T-helper 22 cell (primary cell): Measurements from ENCODE around the gene GON4L.
"Not testable (repeated sequence)": the region's sequence is repeated elsewhere in the genome, so short reads cannot be mapped to it uniquely, and the experiment has no call there.

Experiments
- DNase-seq: peaks from one replicate; pipeline ENCODE4 v3.0.0-alpha.2; 2020; ENCODE audit warnings: low read depth

The GON4L gene

DNA sequence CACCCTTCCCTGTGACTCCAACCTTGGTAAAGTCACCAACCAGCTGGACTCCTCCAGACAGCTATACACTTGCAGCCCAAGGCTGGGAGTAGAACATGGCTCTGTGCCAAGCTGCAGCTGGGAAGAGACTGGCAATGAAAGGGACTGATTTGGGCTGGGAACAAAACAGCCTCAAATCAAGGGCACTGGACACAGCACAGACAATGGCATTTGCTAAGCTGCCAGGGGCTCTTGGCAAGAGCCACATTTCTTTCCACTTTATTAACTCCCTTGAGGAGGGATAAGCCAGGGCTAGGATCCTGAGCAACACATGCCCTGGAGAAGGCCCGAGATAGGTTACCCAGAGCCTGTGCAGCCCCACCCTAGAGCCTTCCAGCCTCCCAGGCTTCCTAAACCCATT is 14.4 kb upstream of the GON4L start:
- DNase-seq, result no peak

DNA sequence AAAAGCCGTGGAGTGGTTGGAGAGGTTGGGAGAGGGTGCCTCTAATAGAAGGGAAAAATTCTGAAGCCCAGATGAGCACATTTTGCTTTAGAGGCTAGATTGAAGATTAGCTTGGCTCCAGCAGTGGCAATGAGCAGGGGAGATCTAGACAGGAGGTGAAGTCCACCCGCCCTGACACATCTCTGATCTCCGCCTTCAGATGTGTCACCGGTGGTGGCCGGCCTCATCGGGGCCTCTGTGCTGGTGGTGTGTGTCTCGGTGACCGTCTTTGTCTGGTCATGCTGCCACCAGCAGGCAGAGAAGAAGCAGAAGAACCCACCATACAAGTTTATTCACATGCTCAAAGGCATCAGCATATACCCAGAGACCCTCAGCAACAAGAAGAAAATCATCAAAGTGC is 10.8 kb upstream of the GON4L start:
- no peak for DNase-seq

DNA sequence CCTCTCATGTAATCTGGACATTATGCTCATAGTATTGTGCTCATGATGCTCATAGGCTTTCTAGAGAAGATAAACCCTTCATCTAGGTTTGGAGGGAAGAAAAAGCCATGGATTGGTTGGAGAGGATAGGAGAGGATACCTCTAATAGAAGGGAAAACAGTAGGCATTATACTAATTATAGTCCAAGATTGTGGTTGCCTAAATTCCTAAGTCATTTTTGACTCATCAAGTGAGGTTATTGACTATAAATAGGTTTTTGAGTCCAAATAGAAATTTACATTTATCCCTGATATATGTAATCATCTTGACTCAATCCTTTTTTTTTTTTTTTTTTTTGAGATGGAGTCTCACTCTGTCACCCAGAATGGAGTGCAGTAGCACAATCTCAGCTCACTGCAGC is 7.4 kb upstream of the GON4L start:
- no peak for DNase-seq

DNA sequence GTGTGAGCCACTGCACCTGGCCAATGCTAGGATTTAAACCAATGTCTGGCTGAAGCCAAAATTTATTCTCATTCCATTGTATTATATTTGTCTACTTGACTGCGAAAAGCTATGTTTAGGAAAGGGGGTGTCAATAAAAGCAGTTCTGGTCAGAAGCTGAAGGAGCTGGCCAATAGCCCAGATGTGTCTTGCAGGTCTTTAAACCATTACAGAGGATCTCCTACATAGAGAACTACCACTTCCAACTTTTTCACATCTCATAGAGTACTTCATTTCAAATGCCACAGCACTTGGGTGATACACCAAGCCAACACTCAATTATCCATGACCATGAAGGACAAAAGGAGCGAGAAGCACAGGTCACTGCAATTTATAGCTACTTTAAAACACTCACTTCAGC is 4.9 kb upstream of the GON4L start:
- no peak for DNase-seq

DNA sequence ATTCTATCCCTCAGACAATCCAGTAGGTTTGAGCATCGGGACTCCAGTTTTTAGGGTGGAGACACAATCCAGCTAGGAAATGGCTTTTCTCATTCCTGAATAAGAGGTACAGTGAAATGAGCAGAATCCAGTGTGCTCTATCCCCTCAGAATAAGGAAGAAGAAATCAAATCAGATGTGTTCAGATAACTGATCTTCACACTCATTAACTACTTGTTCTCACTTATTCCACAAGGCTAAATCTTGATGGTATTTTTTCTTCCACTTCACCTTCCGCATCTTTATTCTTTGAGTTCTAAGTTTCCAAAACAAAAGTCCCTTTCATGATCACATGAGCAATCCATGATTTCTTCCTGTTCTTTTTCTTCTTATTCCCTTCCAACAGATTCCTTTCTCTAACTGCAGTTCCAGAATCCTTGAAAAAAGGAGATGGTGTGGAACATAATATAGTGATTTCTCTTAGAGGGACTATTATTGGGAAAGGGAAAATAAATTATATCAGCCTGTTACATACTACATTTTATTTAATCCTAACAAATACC is 4.0 kb upstream of the GON4L start:
- no peak for DNase-seq

DNA sequence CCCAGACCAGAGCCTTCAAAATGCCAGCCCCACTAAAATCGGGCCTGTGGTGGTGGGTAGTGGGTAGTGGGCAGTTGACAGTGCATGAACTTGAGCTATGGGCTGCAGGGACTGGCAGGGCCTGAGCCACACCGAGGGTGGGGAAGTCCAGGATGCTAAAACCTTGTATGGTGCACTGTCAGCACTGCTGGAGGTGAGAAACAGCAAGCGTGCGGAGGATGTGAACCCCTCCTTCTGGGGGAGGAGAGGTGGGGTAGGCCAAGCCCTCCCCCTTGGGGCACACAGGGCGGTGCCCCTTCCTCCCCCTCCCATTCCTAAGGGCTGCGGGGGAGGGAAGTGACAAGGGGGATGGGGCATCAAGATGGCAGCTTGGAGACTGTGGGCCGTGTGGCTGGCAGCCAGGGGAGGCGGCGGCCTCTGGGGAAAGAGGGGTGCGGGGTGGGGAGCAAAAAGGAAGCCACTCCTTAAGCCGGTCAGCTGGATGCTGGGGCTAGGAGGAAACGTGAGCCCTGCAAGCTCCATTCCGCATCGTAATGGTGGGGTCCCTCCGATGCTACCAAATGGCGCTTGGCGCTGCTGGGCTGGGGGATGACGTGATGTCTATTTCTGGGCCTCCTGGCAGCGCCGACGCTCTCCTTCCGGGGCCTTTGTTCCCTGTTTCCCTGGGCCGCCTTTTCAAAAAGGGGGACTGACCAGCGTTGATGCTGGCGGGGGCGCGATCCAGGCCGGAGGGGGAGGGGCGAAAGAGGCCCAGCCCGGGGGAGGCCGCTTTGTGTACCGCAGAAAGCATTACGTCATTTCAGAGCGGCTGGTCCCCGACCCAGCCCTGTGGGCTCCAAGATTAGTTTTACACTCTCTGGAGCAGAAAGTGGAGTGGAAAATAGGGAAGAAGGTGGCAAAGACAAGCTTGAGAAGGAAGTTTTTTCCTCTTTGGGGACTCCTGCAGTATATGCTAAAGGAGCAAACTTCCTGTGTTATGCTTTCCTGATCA is 3.2 kb upstream of the GON4L start:
- peak; percentile 52 for DNase-seq

DNA sequence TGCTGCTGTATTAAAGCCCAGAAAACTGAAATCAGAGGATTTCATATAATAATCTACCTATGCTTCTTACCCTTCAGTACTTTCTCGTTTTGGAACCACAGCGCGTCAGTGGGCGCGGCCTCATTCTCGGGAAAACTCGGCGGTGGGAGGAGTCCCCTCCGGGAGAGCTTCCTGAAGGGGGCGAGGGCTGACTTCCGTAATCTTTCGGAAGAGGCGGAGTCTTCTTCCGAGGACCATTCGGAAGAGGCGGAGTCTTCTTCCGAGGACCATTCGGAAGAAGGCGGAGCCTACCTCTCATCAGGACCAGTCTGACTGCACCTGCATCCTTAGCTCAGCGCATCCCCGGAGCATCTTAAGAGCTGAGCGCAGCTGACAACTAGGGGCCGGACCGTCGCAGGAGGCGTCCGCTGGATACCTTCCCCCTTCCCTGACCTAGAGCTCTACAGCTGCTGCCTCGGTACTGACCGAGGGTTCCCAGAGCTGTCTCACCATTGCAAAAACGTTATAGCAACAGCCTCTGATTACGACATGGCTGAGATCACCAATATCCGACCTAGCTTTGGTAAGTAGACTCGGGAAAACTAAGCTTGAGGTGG is 2.3 kb upstream of the GON4L start, which contains the start of gene SYT11:
SYT11 (plus strand) TSS at position 334 of the 596 bp plus-strand sequence; CDS start at position 529, 195 bp downstream.
- DNase-seq, result peak; percentile 86

DNA sequence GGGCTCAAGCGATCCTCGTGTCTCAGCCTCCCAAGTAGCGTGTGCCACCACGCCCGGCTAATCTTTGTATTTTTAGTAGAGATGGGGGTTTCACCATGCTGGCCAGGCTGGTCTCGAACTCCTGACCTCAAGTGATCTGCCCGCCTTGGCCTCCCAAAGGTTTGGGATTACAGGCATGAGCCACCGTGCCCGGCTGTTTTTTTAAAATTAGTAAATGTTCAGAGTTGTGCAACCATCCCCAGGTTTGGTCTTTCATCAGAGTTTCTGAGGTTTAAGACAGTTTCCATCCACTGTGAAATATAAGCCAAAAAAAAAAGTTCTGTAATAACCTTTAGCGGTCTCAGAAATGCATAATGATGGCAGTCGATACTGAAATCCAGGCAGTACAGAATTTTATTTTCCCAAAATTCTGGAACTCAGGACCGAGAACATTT is 1.8 kb upstream of the GON4L start:
- no peak for DNase-seq

DNA sequence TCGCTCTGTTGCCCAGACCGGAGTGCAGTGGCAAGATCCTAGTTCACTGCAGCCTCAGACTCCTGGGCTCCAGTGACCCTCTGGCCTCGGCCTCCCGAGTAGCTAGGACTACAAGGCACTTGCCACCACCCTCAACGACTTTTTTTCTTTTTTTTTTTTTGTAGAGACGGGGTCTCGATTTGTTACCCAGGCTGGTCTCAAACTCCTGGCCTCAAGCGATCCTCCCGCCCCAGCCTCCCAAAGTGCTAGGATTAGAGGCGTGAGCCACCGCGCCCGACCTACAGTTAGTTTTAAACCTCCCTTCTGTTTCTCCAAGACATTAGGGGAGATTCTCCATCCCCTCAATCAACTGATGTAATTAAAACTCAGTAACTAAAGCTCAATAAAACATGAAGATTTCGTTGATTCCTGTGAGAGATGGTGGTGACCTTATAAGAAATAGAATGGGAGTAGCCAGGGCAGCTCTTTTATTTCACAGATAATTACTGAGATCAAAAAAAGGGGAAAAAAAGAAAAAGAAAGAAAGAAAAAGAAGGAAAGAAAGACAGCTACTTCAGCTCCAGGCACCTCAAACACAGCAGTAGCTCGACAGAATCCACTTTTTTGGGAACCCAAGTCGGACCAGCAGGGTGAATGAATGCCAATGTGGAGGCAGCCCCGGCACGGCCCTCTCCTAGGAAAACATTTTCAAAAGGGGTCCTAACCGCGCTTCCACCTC is 598 bp downstream of the GON4L start:
- no peak for DNase-seq

DNA sequence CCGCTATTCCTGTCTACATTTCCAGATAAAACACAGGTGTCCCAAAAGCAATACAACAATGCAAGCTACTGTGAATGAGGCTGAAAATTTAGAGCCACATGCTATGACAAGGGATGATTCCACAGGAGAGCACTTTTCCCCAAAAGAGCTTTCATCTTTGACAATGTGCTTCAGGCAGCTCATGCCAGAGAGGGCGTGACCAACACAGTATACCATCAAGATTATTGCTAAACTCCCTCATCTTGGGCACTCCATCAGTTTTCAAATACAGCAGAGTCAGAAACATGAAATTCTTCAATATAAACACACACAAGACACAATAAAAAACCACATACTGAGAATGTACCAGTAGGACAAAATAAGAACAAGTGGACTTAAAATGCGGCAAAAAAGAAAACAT is 6.7 kb downstream of the GON4L start:
- no peak for DNase-seq

DNA sequence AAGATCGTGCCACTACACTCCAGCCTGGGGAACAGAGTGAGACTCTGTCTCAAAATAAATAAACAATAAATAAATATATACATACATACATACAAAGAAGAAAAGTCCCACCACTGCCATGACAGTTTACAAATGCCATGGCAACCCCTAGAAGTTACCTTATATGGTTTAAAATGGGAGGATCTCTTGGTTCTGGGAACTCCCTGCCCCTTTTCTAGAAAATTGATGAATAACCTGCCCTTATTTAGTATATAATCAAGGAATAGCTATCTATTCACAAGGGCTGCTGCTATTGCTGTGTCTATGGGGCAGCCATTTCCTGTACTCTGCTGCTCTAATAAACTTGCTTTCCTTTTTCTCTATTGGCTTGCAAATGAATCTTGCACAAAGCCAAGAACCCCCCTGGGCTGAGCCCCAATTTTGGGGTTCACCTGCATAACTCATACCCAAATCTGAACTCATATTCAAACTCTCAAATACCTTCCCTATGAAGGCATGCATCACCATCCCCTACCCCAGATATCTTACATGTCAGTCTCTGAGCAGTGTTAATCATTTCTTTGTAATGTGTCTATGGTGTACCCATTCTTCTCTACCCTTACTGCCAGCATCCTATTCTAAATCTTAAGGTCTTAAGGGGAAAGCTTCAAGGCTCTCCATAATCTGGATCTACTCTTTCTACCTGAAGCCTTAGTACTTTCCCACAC is 9.0 kb downstream of the GON4L start:
- DNase-seq, result no peak

DNA sequence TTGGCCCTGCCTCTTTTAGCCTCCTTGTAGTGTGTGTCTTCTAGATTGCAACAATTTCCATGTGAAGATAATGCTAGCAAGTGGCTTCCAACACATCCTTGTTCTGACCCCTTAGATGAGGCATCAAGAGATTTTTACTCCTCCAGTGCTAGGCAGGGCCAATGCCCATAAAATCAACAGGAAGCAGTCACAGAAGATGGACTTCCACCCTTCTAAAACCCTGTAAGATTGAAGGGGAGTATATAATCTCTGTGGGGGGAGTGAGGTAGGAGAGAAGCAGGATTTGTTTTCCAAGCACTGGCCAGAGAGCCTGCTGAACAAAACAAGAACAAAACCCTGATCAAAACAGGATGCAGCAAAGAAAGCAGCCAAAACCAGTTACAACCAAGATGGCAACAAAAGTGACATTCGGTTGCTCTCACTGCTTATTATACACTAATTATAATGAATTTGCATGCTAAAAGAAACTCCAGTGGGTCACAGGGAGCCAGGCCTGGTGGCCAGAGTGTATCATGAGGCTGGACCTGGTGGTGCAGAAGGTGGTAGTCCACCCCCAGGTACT is 12.1 kb downstream of the GON4L start:
- DNase-seq, result no peak

DNA sequence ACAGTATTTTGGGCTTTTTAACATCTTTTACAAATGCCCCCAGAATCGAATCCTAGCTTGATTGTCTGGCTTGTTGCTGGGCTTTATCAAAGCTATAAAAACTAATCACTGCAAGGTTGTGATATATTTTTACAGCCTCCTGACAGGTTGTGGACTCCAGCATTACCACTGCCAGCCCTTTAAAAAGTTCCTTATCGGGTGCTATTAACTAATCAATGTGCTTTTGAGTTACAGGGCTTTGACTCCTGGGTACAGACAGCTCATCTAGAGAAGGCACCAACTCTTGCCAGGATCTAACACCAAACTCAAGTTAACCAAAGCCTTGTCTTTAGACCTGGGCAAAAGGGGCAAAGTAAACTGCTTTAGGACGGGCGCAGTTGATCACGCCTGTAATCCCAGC is 16.6 kb downstream of the GON4L start:
- no peak for DNase-seq

DNA sequence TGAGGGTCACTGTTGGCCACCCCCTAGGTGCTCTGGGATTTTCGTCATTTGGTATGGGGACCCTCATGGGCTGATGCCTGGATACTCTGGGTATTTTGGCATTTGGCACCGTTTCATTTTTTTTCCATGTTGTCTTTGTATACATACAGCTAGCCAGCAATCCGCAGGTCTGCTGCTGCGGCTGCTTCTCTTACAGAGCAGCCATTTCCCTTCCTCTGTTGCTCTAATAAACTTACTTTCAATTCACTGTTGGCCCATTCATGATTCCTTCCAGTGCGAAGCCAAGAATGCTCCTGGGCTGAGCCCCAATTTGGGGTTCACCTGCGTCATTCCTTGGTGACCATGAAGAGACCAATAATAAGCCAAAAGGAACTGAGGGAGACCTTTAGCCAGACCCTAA is 21.5 kb downstream of the GON4L start:
- no peak for DNase-seq

DNA sequence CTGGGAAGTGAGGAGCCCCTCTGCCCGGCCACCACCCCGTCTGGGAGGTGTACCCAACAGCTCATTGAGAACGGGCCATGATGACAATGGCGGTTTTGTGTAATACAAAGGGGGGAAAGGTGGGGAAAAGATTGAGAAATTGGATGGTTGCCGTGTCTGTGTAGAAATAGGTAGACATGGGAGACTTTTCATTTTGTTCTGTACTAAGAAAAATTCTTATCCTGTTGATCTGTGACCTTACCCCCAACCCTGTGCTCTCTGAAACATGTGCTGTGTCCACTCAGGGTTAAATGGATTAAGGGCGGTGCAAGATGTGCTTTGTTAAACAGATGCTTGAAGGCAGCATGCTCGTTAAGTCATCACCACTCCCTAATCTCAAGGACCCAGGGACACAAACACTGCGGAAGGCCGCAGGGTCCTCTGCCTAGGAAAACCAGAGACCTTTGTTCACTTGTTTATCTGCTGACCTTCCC is 22.1 kb downstream of the GON4L start:
- not testable (repeated sequence) for DNase-seq

DNA sequence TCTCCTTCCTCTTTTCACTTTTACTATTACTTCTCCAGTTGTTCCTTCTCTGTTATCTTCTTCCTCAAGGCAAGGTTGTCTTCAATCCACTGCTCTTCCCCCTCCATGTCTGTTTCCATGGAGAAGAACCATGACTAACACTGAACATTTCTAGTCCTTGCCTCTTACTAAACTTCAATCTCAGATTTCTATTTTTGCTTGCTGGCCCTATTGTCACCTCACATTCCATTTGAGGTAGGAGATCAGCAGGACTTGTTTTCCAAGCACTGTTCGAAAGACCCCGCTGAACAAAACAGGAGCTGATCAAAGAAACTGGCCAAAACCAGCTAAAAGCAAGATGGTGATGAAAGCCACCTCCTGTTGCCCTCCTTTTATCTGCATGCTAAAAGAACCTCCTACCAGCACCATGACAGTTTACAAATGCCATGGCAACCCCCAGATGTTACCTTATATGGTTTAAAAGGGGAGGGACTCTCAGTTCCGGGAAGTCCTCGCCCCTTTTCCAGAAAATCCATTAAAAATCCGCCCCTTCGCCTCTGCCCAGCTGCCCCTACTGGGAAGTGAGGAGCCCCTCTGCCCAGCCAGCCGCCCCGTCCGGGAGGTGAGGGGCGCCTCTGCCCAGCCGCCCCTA is 22.6 kb downstream of the GON4L start:
- no peak for DNase-seq

DNA sequence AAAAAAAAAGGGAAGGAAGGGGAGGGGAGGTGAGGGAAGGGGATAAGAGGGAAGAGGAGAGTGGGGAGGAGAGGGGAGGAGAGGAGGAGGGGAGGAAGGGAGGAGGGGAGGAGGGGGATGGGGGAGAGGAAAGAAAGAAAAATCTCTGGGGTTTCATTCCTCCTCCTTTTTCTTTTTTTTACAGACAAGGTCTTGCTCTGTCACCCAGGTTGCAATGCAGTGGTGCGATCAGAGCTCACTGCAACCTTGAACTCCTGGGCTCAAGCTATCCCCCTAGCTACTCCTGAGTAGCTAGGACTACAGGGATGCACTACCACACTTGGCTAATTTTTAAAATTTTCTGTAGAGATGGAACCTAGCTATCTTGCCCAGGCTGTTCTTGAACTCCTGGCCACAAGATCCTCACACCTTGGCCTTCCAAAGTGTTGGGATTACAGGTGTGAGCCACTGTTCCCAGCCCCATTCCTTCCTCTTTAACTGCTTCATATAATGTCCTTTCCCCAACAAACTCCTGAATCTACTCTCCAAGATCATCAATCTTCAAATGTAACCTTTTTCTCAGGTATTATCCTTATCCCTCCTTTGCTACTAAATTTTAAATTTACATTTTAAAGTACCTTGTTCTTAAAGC is 23.2 kb downstream of the GON4L start:
- no peak for DNase-seq

DNA sequence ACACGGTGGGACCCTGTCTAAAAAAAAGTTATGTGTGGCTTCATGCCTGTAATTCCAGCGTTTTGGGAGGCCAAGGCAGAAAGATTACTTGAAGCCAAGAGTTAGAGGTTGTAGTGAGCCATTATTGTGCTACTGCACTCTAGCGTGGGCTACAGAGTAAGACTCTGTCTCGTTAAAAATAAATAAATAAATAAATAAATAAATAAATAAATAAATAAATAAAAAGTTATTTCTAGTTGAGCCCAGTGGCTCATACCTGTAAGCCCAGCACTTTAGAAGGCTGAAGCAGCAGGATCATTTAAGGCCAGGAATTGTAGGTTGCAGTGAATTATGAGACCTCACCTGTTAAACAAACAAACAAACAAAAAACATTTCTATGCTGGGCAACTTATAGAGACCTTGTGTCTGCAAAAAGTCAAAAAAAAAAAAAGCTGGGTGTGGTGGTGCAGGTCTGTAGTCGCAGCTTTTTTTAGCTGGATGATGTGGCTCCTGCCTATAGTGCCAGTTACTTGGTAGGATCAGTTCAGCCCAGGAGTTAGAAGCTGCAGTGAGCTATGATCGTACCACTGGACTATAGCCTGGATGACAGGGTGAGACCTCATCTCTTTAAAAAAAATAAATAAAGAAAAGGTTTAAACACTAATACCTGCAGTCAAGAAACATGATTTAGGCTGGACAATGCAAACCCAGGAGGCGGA is 25.6 kb downstream of the GON4L start:
- DNase-seq, result no peak

DNA sequence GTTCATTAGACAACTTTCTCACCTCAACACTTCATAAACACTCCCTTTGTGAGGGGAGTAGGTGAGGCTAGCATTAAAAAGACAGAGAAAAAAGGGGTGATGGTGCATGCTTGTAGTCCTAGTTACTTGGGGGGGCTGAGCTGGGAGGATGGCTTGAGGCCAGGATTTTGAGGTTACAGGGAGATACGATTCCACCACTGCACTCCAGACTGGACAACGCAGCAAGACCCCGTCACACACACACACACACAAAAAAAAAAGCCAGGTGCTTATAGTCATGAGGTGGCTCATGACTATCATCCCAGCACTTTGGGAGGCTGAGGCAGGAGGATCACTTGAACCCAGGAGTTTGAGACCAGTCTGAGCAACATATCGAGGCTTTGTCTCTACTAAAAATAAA is 29.6 kb downstream of the GON4L start:
- no peak for DNase-seq

DNA sequence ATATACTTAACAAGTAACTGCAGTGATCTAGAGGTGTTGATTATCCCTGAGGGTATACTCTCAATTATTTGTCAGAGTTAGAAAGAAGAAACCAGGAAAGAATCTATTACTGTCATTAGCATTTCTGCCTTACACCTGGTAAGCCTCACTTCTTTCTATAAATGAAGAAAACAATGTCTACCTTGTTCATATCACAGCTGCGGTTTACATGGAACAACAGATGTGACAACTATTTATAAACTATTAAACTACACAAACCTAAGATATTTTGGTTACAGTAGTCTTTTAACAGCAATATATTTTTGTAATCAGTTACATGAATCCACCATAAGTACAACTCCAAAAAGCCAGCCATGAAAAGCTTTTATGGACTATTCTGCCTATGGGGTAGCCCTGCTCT is 40.7 kb downstream of the GON4L start:
- no peak for DNase-seq
